GM18498 (cell line): ENCODE measurements around the gene SLC15A3.

ENCODE experiments used
- ATAC-seq: cut with Tn5 transposase; IDR thresholded peaks from one replicate; pipeline ENCODE4 v1.9.1; 2021; ENCODE audit warnings: mild to moderate bottlenecking, moderate library complexity; ENCODE audit not compliant: unreplicated experiment

SLC15A3 gene

GRCh38 chr11:60951904-60952741 lies at the start of gene SLC15A3:
TSS of gene SLC15A3 (minus strand) at chr11:60952176. CDS start at chr11:60951551, 625 bp downstream.
- peak; percentile 82 for ATAC-seq

GRCh38 chr11:61000426-61000825 lies 48.5 kb upstream of the SLC15A3 start:
- ATAC-seq: no peak

DNA sequence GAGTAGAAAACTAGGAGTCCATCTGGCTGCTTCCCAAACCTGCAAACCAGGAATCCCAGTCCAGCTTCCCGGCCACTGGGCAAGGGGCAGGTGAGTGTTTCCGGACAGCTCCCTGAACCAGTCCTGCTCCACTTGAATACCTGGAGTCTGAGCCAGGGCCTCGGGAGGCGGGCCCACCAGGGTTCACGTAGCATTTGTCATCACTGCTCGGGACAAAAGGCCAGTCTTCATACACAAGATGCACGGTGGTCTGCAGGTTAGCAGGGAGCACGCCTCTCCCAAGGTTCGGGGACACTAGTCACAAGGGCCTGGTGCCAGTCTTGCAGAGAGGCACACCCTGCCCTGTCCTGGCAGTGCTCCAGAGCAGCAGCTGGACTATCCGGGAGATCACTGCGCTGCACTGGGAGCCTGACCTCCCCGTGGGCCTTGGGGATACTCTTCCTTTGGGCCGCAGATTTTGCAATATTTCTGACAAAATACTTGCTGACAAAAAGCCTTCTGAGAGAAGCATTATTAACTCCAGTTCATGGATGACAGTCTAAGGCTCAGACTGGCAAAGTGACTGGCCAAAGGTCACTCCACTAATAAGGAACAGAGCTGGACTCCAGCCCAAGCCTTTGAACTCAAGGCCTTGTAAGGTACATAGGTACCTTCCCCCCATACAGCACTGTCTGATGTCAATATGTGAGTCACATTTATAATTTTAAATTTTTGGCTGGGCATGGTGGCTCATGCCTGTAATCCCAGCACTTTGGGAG lies 44.6 kb upstream of the SLC15A3 start:
- ATAC-seq: no peak

DNA sequence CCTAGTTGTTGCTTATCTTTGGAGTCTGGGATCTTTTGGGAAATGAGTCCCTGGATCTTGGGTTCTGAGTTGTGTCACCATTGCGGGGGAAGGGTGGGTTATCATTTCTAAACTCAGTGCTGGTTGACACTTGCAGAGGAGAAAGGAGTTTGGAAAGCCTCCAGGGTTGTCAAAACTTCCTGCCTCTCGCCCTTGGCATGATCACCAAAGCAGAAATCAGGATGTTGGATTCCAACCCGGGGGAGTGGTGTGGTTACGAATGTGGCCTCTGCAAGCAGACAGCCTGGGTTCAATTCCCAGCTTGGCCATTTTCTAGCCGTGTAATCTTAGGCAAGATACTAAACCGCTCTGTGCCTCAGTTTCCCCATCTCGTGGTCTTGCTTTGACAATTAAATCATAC lies 43.8 kb upstream of the SLC15A3 start:
- ATAC-seq: no peak

DNA sequence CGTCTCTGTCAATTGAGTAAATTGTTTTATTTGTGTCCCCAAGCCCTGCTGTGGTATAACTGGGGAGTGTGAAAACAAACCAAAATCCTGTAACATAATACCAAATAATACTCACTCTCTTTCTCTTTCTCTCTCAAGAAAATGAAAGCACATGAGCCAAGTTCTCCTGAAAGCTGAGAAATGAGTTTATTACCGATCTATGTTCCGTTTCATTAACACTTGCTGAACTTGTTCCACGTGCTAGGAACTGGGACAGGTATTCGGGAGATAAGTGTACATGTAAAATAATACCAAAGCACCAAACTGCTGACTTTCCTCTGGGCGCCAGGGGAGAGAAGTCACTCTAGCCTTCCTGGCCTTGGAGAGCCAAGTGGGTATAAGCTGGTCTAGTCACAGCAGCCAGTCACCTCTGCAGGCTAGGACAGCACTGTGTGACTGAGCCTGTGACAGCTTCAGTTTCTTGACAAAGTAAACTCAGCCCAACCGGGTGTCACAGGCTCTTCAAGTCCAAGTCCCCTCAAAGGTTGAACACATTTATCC lies 42.6 kb upstream of the SLC15A3 start:
- no peak for ATAC-seq

- no peak for ATAC-seq
Measured at GRCh38 chr11:60993615-60994014, 41.6 kb upstream of the SLC15A3 start.

DNA sequence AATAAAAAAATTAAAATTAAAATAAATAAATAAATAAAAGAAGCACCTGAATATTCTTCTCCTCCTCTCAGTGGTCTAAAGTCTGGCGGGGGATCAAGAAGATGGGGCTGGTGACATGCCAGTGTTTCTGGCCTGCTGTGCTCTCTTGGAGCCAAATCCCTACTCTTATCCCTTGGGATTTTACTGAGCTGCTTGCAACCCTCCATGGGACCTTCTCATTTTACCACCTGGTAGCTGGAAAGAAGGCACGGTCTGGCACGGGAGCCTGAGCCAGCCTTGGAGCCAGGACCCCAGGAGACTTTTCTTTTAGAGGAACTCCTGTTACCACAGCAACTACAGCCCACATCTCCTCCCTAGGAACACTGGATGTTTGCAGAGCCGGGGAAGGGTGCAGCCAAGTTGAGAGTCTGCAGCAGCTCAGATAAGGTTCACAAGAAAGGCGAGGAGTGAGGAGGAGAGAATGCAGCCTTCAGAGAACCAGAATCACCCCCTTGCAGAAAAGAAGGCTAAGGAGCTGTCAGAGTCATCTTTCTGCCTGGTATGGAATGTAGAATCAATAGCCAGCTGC lies 41.0 kb upstream of the SLC15A3 start:
- ATAC-seq: no peak

DNA sequence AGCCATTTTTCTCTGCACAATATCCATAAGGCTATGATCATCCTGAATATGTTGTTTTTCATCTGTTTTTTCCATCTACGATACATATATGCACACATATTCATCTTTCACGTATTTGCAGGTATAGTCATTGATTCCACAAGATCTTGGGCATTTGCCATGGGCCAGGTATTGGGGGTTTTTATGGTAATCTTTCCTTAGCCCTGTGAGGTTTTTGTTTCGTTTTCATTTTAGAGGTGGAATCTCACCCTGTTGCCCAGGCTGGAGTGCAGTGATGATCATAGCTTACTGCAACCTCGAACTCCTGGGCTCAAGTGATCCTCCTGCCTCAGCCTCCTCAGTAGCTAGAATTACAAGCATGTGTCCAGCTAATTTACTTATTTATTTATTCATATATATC lies 39.5 kb upstream of the SLC15A3 start:
- ATAC-seq: no peak

GRCh38 chr11:60989093-60989650 lies 37.2 kb upstream of the SLC15A3 start:
- ATAC-seq: no peak

- no peak for ATAC-seq
Measured at GRCh38 chr11:60988658-60989057, 36.7 kb upstream of the SLC15A3 start.

GRCh38 chr11:60987577-60988277 lies 35.8 kb upstream of the SLC15A3 start:
- ATAC-seq: no peak

DNA sequence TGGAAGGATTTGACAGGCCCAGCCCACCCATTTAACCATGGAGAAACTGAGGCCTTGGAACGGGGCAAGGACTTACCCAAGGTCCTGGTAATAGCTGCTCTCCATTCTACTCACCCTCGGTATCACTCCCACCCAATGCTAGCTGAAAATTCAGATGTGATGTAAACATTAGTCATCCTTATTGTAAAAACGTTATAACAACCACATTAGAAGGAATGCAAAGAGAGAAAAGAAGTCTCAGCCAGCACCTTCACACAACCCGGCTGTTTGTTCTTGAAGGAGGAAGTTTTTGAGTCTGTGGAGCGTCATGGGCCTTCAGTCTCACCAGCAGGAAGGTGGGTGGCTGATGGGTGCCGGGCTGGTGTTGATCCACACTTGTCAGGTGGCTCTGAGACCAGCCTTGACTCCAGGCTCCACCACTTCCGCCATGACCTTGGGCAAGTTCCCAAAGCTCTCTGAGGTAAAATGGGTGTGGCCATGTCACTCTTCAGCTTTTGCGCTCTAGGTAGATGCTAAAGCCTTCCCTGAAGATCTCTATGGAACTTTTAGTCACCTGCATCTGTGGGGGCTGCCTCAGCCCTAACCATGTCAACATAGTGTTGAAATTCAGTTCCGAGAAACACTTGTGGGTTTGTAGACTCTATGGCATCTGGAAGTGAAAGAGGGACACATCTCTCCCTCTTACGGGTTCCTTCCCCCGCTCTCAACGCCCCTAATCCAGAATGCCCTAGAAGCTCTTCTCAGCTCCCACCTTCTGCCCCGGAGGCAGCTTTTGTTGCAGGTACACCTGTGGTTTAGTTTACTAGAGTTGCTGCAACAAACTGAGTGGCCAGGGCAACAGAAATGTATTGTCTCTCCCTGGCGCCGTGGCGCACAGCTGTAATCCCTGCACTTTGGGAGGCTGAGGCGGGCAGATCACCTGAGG lies 34.3 kb upstream of the SLC15A3 start:
- ATAC-seq: no peak

- no peak for ATAC-seq
Measured at GRCh38 chr11:60985501-60985900, 33.5 kb upstream of the SLC15A3 start.

DNA sequence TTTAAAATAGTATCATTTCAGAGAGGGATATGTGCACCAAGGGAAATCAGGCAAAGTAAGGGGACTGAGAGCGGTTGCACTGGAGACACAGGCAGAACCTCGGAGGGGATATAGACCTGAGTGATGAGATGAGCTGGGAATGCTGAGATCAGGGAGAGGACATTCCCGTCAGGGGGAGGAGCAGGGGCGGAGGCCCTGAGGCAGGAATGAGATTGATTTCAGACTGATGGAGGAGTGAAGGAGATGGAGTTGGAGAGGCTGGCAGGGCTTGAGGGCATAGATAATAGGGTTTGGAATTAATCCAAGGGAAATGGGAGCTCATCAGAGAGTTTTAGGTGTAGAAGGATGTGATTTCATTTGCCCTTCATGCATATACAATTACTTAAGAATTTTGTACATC lies 32.7 kb upstream of the SLC15A3 start:
- no peak for ATAC-seq

DNA sequence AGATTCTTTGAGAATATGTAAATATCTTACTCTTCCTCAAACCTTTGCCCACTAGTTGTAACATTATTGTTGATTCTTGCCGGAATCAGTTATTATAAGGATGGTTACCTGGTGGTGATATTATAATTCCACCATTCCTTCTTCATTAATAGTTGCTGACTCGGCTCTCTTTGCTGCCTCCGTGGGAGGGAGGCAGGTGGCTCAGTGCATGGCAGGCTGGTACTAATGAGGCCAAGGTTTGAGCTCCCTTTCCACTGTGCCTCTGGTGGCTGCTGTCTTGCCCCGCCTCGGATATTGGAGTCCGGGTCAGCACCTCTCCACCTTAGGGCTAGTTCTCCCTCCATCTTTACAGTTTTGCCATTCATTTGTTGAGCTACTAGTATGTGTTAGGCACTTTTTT lies 32.2 kb upstream of the SLC15A3 start:
- ATAC-seq: no peak

GRCh38 chr11:60982184-60982583 lies 30.2 kb upstream of the SLC15A3 start:
- no peak for ATAC-seq

- ATAC-seq: no peak
Measured at GRCh38 chr11:60981515-60981914, 29.5 kb upstream of the SLC15A3 start.

- no peak for ATAC-seq
Measured at GRCh38 chr11:60978546-60979380, 26.8 kb upstream of the SLC15A3 start.

DNA sequence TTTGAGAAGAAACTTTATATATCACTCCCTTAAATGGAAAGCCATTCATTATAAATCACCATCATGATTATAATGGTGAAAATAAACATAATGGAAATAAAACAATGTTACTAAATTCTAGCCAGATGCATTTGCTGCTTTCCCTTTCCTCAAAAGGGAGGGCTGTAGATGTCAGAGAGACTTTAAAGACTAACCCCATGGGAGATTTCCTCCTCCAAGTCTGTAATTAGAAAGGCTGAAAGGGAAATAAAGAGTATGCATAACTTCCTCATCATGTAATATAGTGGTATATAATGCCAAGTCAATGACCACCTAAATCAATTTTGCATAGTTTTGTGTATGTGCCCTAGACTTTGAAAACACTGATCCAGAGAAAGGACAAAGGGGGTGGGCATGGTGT lies 25.9 kb upstream of the SLC15A3 start:
- ATAC-seq: no peak
